Measurements from ENCODE around the gene TRIM73. TPM values are rescaled to one million over a fixed set of nuclear protein-coding genes. Genes with fewer than 3 reads are reported as not detected.
"Not testable (repeated sequence)": the region's sequence is repeated elsewhere in the genome, so short reads cannot be mapped to it uniquely, and the experiment has no call there.

Gene TRIM73
- total RNA-seq, 1 experiment from 2014 or later, result 6.4 TPM

DNA sequence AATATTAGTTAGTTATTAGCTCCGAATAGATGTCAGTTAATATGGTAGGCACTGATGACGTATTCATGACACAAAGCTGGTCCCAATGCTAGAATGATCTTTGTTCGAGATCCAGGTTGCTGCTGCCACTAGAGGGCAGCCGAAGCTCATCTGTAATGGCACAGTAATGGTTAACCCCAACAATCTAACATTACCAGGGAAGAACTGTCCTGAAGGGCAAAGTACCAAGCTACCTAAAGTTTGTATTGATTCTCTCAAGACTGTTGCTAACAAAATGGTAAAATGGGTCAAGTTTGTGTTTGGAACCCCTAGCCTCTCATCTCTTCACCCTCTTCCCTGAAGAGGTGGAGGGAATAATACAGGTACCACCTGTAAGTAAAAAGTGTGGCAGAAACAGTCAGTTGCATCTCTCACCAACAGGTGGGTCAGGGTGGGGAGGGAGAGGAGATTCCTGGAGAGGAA lies 57.1 kb downstream of the TRIM73 start:
- H3K9me3 ChIP-seq (ENCODE audit: low read length); POLR2A ChIA-PET (ENCODE audit: unreplicated experiment); H3K27me3 ChIP-seq (ENCODE audit: low read length); H3K9me2 ChIP-seq (replicated peaks; ENCODE audit: low read length); H2AFZ ChIP-seq (ENCODE audit: low read length); H4K20me1 ChIP-seq (ENCODE audit: low read length); CTCF ChIA-PET; H3F3A ChIP-seq (ENCODE audit: low read length, unreplicated experiment); BruUV-seq (replicated peaks); H3K36me3 ChIP-seq (ENCODE audit: low read depth, low read length); H3K27ac ChIP-seq (ENCODE audit: low read length); intact Hi-C loops (cut with micrococcal nuclease); H3K4me2 ChIP-seq (ENCODE audit: low read length); H3K9ac ChIP-seq (ENCODE audit: low read length); DNase-seq; H3K4me1 ChIP-seq (ENCODE audit: insufficient read depth, low read length); H3K79me2 ChIP-seq (ENCODE audit: low read length); H3K4me3 ChIP-seq (ENCODE audit: low read length): not testable (repeated sequence)
- TF ChIP-seq, protein P1, sequence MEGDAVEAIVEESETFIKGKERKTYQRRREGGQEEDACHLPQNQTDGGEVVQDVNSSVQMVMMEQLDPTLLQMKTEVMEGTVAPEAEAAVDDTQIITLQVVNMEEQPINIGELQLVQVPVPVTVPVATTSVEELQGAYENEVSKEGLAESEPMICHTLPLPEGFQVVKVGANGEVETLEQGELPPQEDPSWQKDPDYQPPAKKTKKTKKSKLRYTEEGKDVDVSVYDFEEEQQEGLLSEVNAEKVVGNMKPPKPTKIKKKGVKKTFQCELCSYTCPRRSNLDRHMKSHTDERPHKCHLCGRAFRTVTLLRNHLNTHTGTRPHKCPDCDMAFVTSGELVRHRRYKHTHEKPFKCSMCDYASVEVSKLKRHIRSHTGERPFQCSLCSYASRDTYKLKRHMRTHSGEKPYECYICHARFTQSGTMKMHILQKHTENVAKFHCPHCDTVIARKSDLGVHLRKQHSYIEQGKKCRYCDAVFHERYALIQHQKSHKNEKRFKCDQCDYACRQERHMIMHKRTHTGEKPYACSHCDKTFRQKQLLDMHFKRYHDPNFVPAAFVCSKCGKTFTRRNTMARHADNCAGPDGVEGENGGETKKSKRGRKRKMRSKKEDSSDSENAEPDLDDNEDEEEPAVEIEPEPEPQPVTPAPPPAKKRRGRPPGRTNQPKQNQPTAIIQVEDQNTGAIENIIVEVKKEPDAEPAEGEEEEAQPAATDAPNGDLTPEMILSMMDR (conservative IDR thresholded peaks at IDR 0.05; ENCODE audit: low read depth, low read length), result peak; percentile 45
- peak; percentile 94 for ATAC-seq

Other genes with a start within 250 kb of the TRIM73 start
- 11.0 and 23.8 TPM in 2 replicates for gene POM121C, start 90.7 kb downstream of the TRIM73 start, total RNA-seq (2014; rRNA removed)
- 0.18 TPM in 1 of 2 replicates, not detected in the other for gene SPDYE5, start 96.7 kb downstream of the TRIM73 start, total RNA-seq (2014; rRNA removed)

Measured in PC-3 (cell line).